ENCODE data around the gene PODXL2.

The PODXL2 gene

GRCh38 chr3:127710155-127710941, 81.4 kb downstream of the PODXL2 start:
- Histone ChIP-seq H3K27ac (replicated peaks) (no peak overlapping the region), H3K4me3 (replicated peaks; ENCODE audit: insufficient read depth, low read length) (no peak overlapping the region), H3K27me3 (ENCODE audit: insufficient read depth, poor library complexity, severe bottlenecking) (no peaks in the 10 kb centered on the region)
- DNase-seq (ENCODE audit: low read depth in 1 of 2, low spot score in 1 of 2) = no peak
- TF ChIP-seq REST (IDR thresholded peaks at IDR 0.05; ENCODE audit: insufficient replicate concordance, low read depth) (no peak), CTCF (IDR thresholded peaks at IDR 0.05; ENCODE audit: insufficient read depth, low read length) (no peak), SPI1 (IDR thresholded peaks at IDR 0.05; ENCODE audit: borderline replicate concordance, low read depth) (no peak), POLR2AphosphoS5 (IDR thresholded peaks at IDR 0.05; ENCODE audit: low read depth) (no peak), GABPA (IDR thresholded peaks at IDR 0.05; ENCODE audit: low read depth) (no peak)

DNA sequence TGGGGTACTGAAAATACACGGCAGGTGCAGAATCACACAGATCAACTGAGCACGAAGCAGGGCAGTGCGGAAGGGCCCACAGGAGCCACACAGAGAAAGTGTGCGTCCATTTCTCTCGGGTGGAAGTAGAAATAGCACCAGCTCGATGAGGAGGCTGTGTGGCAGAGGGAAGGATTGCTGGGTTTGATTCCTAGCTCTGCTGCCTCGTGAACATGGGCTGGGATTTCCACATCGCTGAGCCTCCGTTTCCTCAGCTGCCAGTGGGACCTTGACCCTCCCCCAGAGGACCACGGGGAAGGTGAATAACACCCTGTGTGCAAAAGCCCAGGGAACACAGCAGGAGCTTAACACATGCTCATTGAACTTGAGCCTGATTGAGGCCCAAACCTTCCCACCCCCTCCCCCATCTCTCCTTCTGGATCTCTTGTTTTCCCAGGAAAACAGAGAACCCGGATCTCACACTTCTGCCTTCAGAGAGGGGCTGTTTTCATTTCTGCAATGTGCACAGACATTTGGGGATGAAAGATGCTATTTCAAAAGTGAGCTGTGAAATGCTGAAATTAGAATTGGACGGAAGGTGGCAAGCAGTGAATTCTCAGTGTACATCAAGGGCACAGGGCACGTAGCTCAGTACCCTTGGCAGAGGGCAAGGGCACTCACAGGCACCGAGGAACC, 82.2 kb downstream of the PODXL2 start:
- DNase-seq (ENCODE audit: low read depth in 1 of 2, low spot score in 1 of 2) = no peak
- Histone ChIP-seq H3K27ac (replicated peaks) (no peak overlapping the region), H3K4me3 (replicated peaks; ENCODE audit: insufficient read depth, low read length) (no peak overlapping the region), H3K27me3 (ENCODE audit: insufficient read depth, poor library complexity, severe bottlenecking) (no peaks in the 10 kb centered on the region)
- TF ChIP-seq POLR2AphosphoS5 (IDR thresholded peaks at IDR 0.05; ENCODE audit: low read depth) (no peak), REST (IDR thresholded peaks at IDR 0.05; ENCODE audit: insufficient replicate concordance, low read depth) (no peak), GABPA (IDR thresholded peaks at IDR 0.05; ENCODE audit: low read depth) (no peak), SPI1 (IDR thresholded peaks at IDR 0.05; ENCODE audit: borderline replicate concordance, low read depth) (no peak), CTCF (IDR thresholded peaks at IDR 0.05; ENCODE audit: insufficient read depth, low read length) (no peak)

GRCh38 chr3:127711896-127712295, 82.9 kb downstream of the PODXL2 start:
- no peak for TF ChIP-seq POLR2AphosphoS5 (IDR thresholded peaks at IDR 0.05; ENCODE audit: low read depth)
- TF ChIP-seq REST (IDR thresholded peaks at IDR 0.05; ENCODE audit: insufficient replicate concordance, low read depth) = no peak
- no peak for TF ChIP-seq SPI1 (IDR thresholded peaks at IDR 0.05; ENCODE audit: borderline replicate concordance, low read depth)
- TF ChIP-seq CTCF (IDR thresholded peaks at IDR 0.05; ENCODE audit: insufficient read depth, low read length) = no peak
- TF ChIP-seq GABPA (IDR thresholded peaks at IDR 0.05; ENCODE audit: low read depth) = no peak
- DNase-seq (ENCODE audit: low read depth in 1 of 2, low spot score in 1 of 2) = no peak

More at GRCh38 chr3:127711896-127712295, 82.9 kb downstream of the PODXL2 start:
- Histone ChIP-seq H3K27me3 (ENCODE audit: insufficient read depth, poor library complexity, severe bottlenecking) (no peaks in the 10 kb centered on the region), H3K4me3 (replicated peaks; ENCODE audit: insufficient read depth, low read length) (no peak overlapping the region), H3K27ac (replicated peaks) (no peak overlapping the region)

All from HL-60 (cell line).